Left cardiac atrium (tissue), 4 donors: ENCODE data around the gene KRT78. TPM values are rescaled to one million over a fixed set of nuclear protein-coding genes. Genes with fewer than 3 reads are reported as not detected.
A peak's percentile ranks its signal among the peaks of the same experiment; 100 is the strongest.
"Not testable (repeated sequence)": the region's sequence is repeated elsewhere in the genome, so short reads cannot be mapped to it uniquely, and the experiment has no call there.

Experiments
- ATAC-seq, 2 donors: fragments of 200-7000 bp; cut with Tn5 transposase; one replicate each; pipeline ENCODE4 v1.9.1; 2020; ENCODE audit warnings: mild to moderate bottlenecking in 2 of 2, moderate library complexity in 2 of 2
- DNase-seq: peaks from one replicate; pipeline ENCODE4 v3.0.0-alpha.2; 2020
- intact Hi-C, 2 donors: fragments of 100-400 bp; cut with DNase I; formaldehyde crosslinking; loops; one replicate each; pipeline versions ENCODE4 v1.14.1 to v1.15.1; 2022 to 2023
- total RNA-seq, 2 donors: library from RNA; stranded (reverse); fragmentation: NEBNext Ultra II Directional; extraction: Animal tissue kit (Norgen Biotek cat#: 25700); gene quantifications; one replicate each; pipeline ENCODE4 v1.2.1, GENCODE V29; 2021
- donor health status: DM: no; HTN: yes; CAD: no.
- donor health status: DM: no; HTN: yes; CAD: no; lungs with severe emphysema.
- donor health status: DM: yes; HTN: yes; CAD: no.
- donor health status: Dilated cardiomyopathy.

KRT78 gene
- total RNA-seq, 2 donors from 2014 or later: not detected

GRCh38 chr12:52873832-52874572, 25.2 kb upstream of the KRT78 start:
- DNase-seq: peak; percentile 91
- peak; percentile 89 to 92 for ATAC-seq
- intact Hi-C loops: loop anchor here in 1 of 2 donors (5.0 kb wide), 1 partner anchor 717 kb away; no protein-coding TSS in a partner anchor

DNA sequence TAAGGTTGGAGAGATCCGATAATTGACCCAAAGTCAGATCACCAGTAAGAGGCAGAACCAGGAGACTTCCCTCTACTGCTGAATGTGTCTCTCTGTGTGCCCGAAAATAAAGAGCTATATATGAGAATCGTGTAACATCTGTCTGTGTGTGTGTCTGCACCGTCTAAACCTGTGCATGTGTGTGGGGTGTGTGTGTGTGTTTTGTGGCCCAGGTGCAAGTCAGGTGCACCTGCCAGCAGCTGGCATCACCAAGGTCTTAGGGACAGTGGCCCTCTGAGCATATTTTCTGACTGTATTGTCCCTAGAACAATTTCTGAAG, 24.7 kb upstream of the KRT78 start:
- ATAC-seq (no peak), DNase-seq (no peak)
- intact Hi-C loops: loop anchor here in 1 of 2 donors (5.0 kb wide), 1 partner anchor 716 kb away; no protein-coding TSS in a partner anchor

- ATAC-seq (no peak), DNase-seq (no peak)
- intact Hi-C loops: loop anchor here in 1 of 2 donors (5.0 kb wide), 1 partner anchor 716 kb away; no protein-coding TSS in a partner anchor
Observed at GRCh38 chr12:52872644-52873389, 24.0 kb upstream of the KRT78 start.

DNA sequence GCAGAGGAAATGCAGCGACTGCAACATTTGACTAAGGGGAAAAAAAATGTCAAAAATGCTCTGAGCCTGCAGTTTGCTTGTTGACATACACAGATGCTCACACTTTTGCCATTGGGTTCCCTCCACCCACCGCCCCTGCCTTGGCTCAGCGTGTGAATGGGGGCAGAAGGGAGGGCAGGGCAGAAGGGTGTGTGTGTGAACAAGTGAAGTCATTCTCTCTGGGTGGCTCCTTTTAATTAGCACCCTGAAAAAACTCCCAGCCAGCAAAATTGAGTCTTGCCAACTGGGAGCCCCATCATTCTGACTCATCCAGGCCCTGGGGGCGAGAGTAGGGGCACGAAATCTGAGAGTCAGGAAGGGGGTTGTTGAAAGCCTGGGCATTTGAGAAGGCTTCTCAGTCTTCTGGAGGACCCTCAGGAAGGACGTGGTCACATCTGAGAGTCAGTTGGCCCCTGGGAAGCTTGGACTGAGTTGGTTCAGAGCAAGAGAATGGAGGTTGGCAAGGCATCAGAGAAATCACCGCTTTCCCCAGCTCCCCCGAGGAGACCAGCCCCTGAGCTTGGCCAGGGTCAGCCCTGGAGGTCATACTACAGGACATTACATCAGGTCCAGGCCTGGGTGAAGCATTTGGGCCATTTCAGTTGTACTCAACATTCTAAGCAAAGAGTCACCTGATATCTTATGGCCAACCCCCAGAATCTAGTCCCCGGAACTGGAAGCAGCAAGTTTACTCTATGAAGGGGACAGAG, 22.7 kb upstream of the KRT78 start:
- DNase-seq: peak; percentile 40
- ATAC-seq: peak in 1 of 2 donors; percentile 23
- intact Hi-C loops: loop anchor here (2.0 to 5.0 kb wide), 2 partner anchors 289 to 714 kb away; no protein-coding TSS in a partner anchor

GRCh38 chr12:52870361-52871290, 21.8 kb upstream of the KRT78 start:
- intact Hi-C loops: loop anchor here (2.0 to 5.0 kb wide), 2 partner anchors 288 to 713 kb away; no protein-coding TSS in a partner anchor
- peak in 1 of 2 donors; percentile 10 for ATAC-seq
- peak; percentile 60 for DNase-seq

GRCh38 chr12:52867642-52868041, 18.8 kb upstream of the KRT78 start:
- DNase-seq: peak; percentile 83
- intact Hi-C loops: loop anchor here in 1 of 2 donors (5.0 kb wide), 2 partner anchors 200 to 490 kb away; no protein-coding TSS in a partner anchor
- ATAC-seq: peak; percentile 48 to 72

DNA sequence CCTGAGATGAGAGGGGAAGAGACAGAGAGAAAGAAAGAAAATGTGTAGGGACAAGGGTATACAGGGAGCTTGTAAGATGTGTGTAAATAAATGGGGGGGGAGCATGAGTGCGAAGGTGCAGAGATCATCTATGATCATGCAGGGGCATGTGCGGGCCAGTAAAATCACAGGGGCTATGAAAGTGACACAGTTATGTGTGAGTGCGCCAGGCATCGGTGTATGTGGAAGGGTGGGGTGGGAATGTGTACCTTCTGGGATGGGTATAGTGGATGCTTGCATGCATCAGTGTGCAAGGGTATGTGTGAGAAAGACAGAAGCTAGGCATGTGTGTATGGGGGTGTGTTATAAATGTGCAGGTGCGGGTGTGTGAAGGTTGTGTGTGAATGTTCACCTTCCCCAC, 18.4 kb upstream of the KRT78 start:
- DNase-seq: no peak
- intact Hi-C loops: loop anchor here in 1 of 2 donors (5.0 kb wide), 2 partner anchors 200 to 490 kb away; no protein-coding TSS in a partner anchor
- ATAC-seq: no peak

DNA sequence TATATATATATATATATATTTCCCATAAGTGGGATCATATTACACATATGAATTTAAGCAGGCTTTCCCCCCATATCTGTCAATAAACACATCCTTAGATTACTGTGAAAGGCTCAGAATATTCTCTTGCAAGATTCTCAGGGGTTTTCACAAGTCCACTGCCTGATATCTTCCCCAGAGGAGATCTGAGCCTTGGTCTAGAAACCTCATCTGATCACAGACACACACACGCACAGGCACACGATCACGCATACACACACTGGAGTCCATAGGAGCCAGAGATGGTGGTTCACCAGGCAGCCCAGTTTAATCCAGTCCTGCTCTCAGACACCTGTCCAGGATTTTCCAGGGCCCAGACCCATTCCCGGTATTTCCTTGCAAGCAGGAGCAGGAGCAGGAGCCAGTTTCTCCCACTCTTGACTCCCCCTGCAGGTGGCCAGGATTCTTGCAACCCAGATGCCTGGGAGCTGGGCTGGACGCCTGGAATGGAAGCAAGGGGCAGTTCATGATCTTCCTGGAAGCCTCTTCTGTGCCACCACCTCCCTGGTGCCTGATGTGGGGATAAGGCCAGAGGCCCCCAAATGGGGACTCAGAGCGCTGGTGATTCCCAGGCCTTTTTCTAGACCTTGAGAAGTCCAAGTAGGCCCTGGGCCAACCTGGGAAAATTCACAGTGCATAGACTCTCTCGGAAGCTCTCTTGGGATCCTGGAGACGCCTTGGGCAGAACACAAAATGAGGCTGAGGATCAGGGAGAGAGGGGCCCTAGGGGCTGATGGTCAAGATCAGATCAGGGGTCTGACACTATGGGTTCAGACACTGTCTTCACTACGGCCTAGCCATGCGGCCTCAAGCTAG, 16.5 kb upstream of the KRT78 start:
- intact Hi-C loops: loop anchor here in 1 of 2 donors (5.0 kb wide), 2 partner anchors 198 to 488 kb away; no protein-coding TSS in a partner anchor
- DNase-seq: peak; percentile 68
- ATAC-seq: peak; percentile 65 to 70

GRCh38 chr12:52862023-52862422, 13.2 kb upstream of the KRT78 start:
- DNase-seq (no peak), ATAC-seq (no peak)
- intact Hi-C loops: no loop called here

GRCh38 chr12:52861511-52861910, 12.7 kb upstream of the KRT78 start:
- intact Hi-C loops: no loop called here
- no peak for ATAC-seq
- DNase-seq: no peak

- peak; percentile 57 to 94 for ATAC-seq
Observed at GRCh38 chr12:52860102-52860823, 11.5 kb upstream of the KRT78 start.

DNA sequence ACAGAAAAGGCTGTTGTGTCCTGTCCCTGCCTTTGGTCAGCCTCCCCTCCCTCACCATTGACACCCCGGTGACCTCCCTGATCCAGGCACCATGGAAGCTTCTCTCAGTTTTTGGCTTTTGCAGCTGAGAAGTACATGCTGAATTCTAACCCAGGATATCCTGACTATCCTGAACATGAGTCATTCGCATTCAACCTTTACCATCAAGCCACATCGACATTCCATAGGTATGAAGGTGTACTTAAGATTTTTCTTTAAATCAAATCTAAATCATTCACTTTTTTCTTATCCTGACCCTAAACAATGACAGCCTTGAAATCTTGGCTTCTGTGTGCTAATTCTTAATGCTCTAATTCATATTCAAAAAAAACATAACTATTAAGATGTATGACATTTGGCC, 8.7 kb upstream of the KRT78 start:
- intact Hi-C loops: no loop called here
- ATAC-seq (no peak), DNase-seq (no peak)

More at GRCh38 chr12:52860102-52860823, 11.5 kb upstream of the KRT78 start:
- intact Hi-C loops: no loop called here
- no peak for DNase-seq

DNA sequence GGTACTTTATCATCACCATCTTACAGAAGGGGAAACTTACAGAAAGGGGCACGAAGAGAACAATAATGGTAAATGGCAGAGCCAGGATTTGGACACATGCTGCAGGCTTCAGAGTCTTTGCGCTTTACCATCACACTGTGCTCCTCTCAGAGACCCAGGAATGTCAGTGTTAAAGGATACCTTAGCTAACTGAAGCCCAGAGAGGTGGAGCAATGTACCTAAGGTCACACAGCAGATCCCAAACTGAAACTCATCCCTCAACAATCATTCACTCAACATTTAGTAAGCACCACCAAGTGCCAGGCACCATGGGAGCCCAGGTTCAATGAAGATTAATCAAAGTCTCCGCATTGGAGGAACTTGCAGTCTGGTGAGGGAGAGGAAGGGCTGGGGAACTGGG, 8.0 kb upstream of the KRT78 start:
- no peak for DNase-seq
- ATAC-seq: no peak
- intact Hi-C loops: no loop called here

DNA sequence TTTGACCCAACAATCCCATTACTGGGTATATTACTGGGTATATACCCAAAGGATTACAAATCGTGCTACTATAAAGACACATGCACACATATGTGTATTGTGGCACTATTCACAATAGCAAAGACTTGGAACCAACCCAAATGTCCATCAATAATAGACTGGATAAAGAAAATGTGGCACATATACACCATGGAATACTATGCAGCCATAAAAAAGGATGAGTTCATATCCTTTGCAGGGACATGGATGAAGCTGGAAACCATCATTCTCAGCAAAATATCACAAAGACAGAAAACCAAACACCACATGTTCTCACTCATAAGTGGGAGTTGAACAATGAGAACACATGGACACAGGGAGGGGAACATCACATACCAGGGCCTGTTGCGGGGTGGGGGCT, 7.3 kb upstream of the KRT78 start:
- ATAC-seq, intact Hi-C loops, DNase-seq: not testable (repeated sequence)

- DNase-seq: no peak
- ATAC-seq: no peak
- intact Hi-C loops: no loop called here
Observed at GRCh38 chr12:52851787-52852186, 3.0 kb upstream of the KRT78 start.

GRCh38 chr12:52850681-52851080, 1.9 kb upstream of the KRT78 start:
- ATAC-seq (no peak), DNase-seq (no peak)

GRCh38 chr12:52849511-52849910, 717 bp upstream of the KRT78 start:
- DNase-seq (no peak), ATAC-seq (no peak)
- intact Hi-C loops: no loop called here

More at GRCh38 chr12:52850681-52851080, 1.9 kb upstream of the KRT78 start:
- intact Hi-C loops: no loop called here
